Measurements from ENCODE around the gene PTPRN2.

- no peak for TF ChIP-seq POLR2AphosphoS5 (IDR thresholded peaks at IDR 0.05; ENCODE audit: low read depth, low read length)
- TF ChIP-seq CTCF (IDR thresholded peaks at IDR 0.05): no peak
- no peak for TF ChIP-seq TCF7L2 (IDR thresholded peaks at IDR 0.05; ENCODE audit: low read depth, low read length)
- no peak for TF ChIP-seq SIN3A (IDR thresholded peaks at IDR 0.05; ENCODE audit: borderline replicate concordance, insufficient read depth, low read depth, low read length)
- TF ChIP-seq, protein P1, sequence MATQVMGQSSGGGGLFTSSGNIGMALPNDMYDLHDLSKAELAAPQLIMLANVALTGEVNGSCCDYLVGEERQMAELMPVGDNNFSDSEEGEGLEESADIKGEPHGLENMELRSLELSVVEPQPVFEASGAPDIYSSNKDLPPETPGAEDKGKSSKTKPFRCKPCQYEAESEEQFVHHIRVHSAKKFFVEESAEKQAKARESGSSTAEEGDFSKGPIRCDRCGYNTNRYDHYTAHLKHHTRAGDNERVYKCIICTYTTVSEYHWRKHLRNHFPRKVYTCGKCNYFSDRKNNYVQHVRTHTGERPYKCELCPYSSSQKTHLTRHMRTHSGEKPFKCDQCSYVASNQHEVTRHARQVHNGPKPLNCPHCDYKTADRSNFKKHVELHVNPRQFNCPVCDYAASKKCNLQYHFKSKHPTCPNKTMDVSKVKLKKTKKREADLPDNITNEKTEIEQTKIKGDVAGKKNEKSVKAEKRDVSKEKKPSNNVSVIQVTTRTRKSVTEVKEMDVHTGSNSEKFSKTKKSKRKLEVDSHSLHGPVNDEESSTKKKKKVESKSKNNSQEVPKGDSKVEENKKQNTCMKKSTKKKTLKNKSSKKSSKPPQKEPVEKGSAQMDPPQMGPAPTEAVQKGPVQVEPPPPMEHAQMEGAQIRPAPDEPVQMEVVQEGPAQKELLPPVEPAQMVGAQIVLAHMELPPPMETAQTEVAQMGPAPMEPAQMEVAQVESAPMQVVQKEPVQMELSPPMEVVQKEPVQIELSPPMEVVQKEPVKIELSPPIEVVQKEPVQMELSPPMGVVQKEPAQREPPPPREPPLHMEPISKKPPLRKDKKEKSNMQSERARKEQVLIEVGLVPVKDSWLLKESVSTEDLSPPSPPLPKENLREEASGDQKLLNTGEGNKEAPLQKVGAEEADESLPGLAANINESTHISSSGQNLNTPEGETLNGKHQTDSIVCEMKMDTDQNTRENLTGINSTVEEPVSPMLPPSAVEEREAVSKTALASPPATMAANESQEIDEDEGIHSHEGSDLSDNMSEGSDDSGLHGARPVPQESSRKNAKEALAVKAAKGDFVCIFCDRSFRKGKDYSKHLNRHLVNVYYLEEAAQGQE (IDR thresholded peaks at IDR 0.05; ENCODE audit: insufficient read depth in 1 of 2, low read depth in 2 of 2, low read length in 1 of 2): no peak
These were observed 1091.0 kb downstream of the PTPRN2 start for GRCh38 chr7:157496416-157497275.
